ENCODE results near the gene FOSL1. TPM values are rescaled to one million over a fixed set of nuclear protein-coding genes. Genes with fewer than 3 reads are reported as not detected.

FOSL1 gene
- total and polyA plus RNA-seq, 2 of the 13 experiments (the other 11 are each of a cell fraction or from before 2014, with no cell fraction given) = 4.0 to 4.1 TPM

GRCh38 chr11:65859812-65860277, 40.3 kb downstream of the FOSL1 start (continued):
- TF ChIP-seq, protein P1, sequence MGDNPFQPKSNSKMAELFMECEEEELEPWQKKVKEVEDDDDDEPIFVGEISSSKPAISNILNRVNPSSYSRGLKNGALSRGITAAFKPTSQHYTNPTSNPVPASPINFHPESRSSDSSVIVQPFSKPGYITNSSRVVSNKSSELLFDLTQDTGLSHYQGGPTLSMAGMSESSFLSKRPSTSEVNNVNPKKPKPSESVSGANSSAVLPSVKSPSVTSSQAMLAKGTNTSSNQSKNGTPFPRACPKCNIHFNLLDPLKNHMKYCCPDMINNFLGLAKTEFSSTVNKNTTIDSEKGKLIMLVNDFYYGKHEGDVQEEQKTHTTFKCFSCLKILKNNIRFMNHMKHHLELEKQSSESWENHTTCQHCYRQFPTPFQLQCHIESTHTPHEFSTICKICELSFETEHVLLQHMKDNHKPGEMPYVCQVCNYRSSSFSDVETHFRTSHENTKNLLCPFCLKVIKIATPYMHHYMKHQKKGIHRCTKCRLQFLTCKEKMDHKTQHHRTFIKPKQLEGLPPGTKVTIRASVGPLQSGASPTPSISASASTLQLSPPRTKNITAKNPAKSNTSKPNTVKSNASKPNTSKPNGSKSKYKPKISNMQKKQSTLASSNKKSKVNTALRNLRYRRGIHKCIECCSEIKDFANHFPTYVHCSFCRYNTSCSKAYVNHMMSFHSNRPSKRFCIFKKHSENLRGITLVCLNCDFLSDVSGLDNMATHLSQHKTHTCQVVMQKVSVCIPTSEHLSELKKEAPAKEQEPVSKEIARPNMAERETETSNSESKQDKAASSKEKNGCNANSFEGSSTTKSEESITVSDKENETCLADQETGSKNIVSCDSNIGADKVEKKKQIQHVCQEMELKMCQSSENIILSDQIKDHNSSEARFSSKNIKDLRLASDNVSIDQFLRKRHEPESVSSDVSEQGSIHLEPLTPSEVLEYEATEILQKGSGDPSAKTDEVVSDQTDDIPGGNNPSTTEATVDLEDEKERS (CRISPR knock-in tag; IDR thresholded peaks at IDR 0.05) = 0 out of 2 replicates have a peak, but pooled peaks have one; percentile 17
- 0 out of 2 replicates have a peak, but pooled peaks have one; percentile 9 for TF ChIP-seq ZNF691 (CRISPR knock-in tag; IDR thresholded peaks at IDR 0.05; ENCODE audit: borderline replicate concordance, low read depth)
- no peak for TF ChIP-seq GTF2F1 (IDR thresholded peaks at IDR 0.05; ENCODE audit: low read length)
- TF ChIP-seq ATF7 (IDR thresholded peaks at IDR 0.05) = no peak
- no peak for TF ChIP-seq ATF7 (CRISPR knock-in tag; IDR thresholded peaks at IDR 0.05)
- TF ChIP-seq ZNF430 (CRISPR knock-in tag; IDR thresholded peaks at IDR 0.05) = 0 out of 2 replicates have a peak, but pooled peaks have one; percentile 55
- TF ChIP-seq, protein P2, sequence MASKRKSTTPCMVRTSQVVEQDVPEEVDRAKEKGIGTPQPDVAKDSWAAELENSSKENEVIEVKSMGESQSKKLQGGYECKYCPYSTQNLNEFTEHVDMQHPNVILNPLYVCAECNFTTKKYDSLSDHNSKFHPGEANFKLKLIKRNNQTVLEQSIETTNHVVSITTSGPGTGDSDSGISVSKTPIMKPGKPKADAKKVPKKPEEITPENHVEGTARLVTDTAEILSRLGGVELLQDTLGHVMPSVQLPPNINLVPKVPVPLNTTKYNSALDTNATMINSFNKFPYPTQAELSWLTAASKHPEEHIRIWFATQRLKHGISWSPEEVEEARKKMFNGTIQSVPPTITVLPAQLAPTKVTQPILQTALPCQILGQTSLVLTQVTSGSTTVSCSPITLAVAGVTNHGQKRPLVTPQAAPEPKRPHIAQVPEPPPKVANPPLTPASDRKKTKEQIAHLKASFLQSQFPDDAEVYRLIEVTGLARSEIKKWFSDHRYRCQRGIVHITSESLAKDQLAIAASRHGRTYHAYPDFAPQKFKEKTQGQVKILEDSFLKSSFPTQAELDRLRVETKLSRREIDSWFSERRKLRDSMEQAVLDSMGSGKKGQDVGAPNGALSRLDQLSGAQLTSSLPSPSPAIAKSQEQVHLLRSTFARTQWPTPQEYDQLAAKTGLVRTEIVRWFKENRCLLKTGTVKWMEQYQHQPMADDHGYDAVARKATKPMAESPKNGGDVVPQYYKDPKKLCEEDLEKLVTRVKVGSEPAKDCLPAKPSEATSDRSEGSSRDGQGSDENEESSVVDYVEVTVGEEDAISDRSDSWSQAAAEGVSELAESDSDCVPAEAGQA (IDR thresholded peaks at IDR 0.05; ENCODE audit: low read depth) = no peak
- TF ChIP-seq, protein P2 (CRISPR knock-in tag; IDR thresholded peaks at IDR 0.05; ENCODE audit: borderline replicate concordance) = no peak
- TF ChIP-seq ZNF136 (CRISPR knock-in tag; IDR thresholded peaks at IDR 0.05; ENCODE audit: low read depth) = peak; percentile 41; the same call in 1 of the 2 replicates
- TF ChIP-seq SMAD1 (CRISPR knock-in tag; IDR thresholded peaks at IDR 0.05; ENCODE audit: borderline replicate concordance, low read depth) = 0 out of 2 replicates have a peak, but pooled peaks have one; percentile 69
- TF ChIP-seq ZNF512B (CRISPR knock-in tag; IDR thresholded peaks at IDR 0.05; ENCODE audit: borderline replicate concordance) = no peak
- no peak for TF ChIP-seq RFXANK (CRISPR knock-in tag; IDR thresholded peaks at IDR 0.05)
- no peak for TF ChIP-seq RNF2 (conservative IDR thresholded peaks at IDR 0.05; ENCODE audit: low read depth)
- peak; percentile 13; the same call in 1 of the 2 replicates for TF ChIP-seq HNF1B (CRISPR knock-in tag; IDR thresholded peaks at IDR 0.05)
- no peak for TF ChIP-seq NR2F6 (IDR thresholded peaks at IDR 0.05)
- no peak for TF ChIP-seq NR2F6 (CRISPR knock-in tag; IDR thresholded peaks at IDR 0.05)
